Astrocyte (in vitro differentiated cells and primary cell): ENCODE measurements around the gene TNIP1. TPM values are rescaled to one million over a fixed set of nuclear protein-coding genes. Genes with fewer than 3 reads are reported as not detected.

Experiments
- DNase-seq: peaks from one replicate; pipeline ENCODE4 v3.0.0-alpha.2; 2010; ENCODE audit warnings: low read depth
- FAIRE-seq: peaks from 2 replicates; lab custom pipeline; 2011; peaks lifted over from hg19 to GRCh38; lab: Jason Lieb, UNC
- H2AFZ ChIP-seq: 2 replicates; pipeline ENCODE4 v1.6.0; 2012; ENCODE audit warnings: low read depth, low read length, inconsistent platforms
- H3K27ac ChIP-seq: 2 replicates; pipeline ENCODE4 v1.5.1; 2011; ENCODE audit warnings: low read depth, low read length, inconsistent platforms
- H3K27me3 ChIP-seq: 2 replicates; pipeline ENCODE4 v1.6.0; 2011; ENCODE audit warnings: low read length, inconsistent platforms; ENCODE audit not compliant: insufficient read depth
- H3K36me3 ChIP-seq: 2 replicates; pipeline ENCODE4 v1.5.1; 2011; ENCODE audit warnings: low read length, inconsistent platforms; ENCODE audit not compliant: insufficient read depth
- H3K4me1 ChIP-seq: 2 replicates; pipeline ENCODE4 v1.5.1; 2011; ENCODE audit warnings: low read length, inconsistent platforms; ENCODE audit not compliant: insufficient read depth
- H3K4me2 ChIP-seq: 2 replicates; pipeline ENCODE4 v1.6.0; 2012; ENCODE audit warnings: low read length, inconsistent platforms
- H3K4me3 ChIP-seq: 2 replicates; pipeline ENCODE4 v1.5.1; 2011; ENCODE audit warnings: low read depth, mild to moderate bottlenecking, low read length, inconsistent platforms; ENCODE audit not compliant: insufficient read depth
- H3K79me2 ChIP-seq: 2 replicates; pipeline ENCODE4 v1.6.0; 2012; ENCODE audit warnings: mild to moderate bottlenecking, low read length, inconsistent platforms; ENCODE audit not compliant: insufficient read depth
- H3K9ac ChIP-seq: 2 replicates; pipeline ENCODE4 v1.6.0; 2012; ENCODE audit warnings: mild to moderate bottlenecking, low read length, inconsistent platforms
- H3K9me3 ChIP-seq: 2 replicates; pipeline ENCODE4 v1.5.1; 2012; ENCODE audit warnings: low read depth, mild to moderate bottlenecking, low read length, inconsistent platforms; ENCODE audit not compliant: insufficient read depth
- H4K20me1 ChIP-seq: 2 replicates; pipeline ENCODE4 v1.6.0; 2012; ENCODE audit warnings: low read length, inconsistent platforms; ENCODE audit not compliant: insufficient read depth
- H3K27ac Mint-ChIP-seq: one replicate; pipeline ENCODE4 v1.8.0; 2021; ENCODE audit warnings: mild to moderate bottlenecking, mixed read lengths; ENCODE audit not compliant: unreplicated experiment
- H3K27me3 Mint-ChIP-seq: one replicate; pipeline ENCODE4 v1.8.0; 2021; ENCODE audit warnings: low read depth, mixed read lengths; ENCODE audit not compliant: unreplicated experiment
- H3K36me3 Mint-ChIP-seq: one replicate; pipeline ENCODE4 v1.8.0; 2021; ENCODE audit warnings: low read depth, mixed read lengths; ENCODE audit not compliant: unreplicated experiment
- H3K4me1 Mint-ChIP-seq: one replicate; pipeline ENCODE4 v1.8.0; 2021; ENCODE audit warnings: low read depth, mixed read lengths; ENCODE audit not compliant: unreplicated experiment
- H3K4me3 Mint-ChIP-seq: one replicate; pipeline ENCODE4 v1.8.0; 2021; ENCODE audit warnings: mild to moderate bottlenecking, moderate library complexity, mixed read lengths; ENCODE audit not compliant: unreplicated experiment
- H3K9me3 Mint-ChIP-seq: one replicate; pipeline ENCODE4 v1.8.0; 2021; ENCODE audit warnings: mild to moderate bottlenecking, mixed read lengths; ENCODE audit not compliant: unreplicated experiment
- EZH2 ChIP-seq: IDR thresholded peaks from 2 replicates; pipeline ENCODE4 v1.6.1; 2012; ENCODE audit warnings: mild to moderate bottlenecking, low read length, inconsistent platforms; ENCODE audit not compliant: insufficient read depth
- total RNA-seq: library from RNA; stranded (reverse); gene quantifications from 2 replicates; pipeline ENCODE4 v1.2.1, GENCODE V29; 2021
- TF ChIP-seq, protein P1 (sequence below): IDR thresholded peaks from 2 replicates; pipeline ENCODE4 v1.5.1; 2011; ENCODE audit warnings: low read depth, mild to moderate bottlenecking, inconsistent platforms, low read length, moderate library complexity; ENCODE audit not compliant: insufficient read depth

The TNIP1 gene
- total RNA-seq, 1 donor from 2014 or later, result 119 TPM

DNA sequence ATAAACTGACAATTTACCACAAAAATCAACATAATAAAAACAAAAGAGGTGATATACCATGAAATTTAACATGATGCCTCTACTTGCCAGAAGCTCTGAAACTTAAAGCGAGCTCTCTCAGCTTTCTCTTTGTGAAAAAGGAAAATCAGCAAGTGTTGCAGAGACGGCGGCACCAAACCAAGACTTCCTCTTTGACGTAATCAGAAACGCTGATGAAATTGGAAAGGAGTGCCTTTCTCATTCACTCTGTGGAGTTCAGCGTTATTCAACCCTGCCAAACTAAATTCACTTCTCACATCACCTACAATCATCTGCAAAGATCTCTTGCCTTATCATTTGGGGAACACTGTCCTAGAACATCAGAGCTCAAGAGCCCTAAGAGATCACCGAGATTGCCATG, 44.6 kb upstream of the TNIP1 start:
- Histone ChIP-seq H3K27ac (no peak overlapping the region), H3K36me3 (peaks cover 77% of the 10 kb centered on the region), H3K4me3 (no peak overlapping the region), H4K20me1 (peaks cover 91% of the 10 kb centered on the region), H3K4me2 (no peak overlapping the region), H3K9me3 (no peaks in the 10 kb centered on the region), H3K9ac (no peak overlapping the region), H3K79me2 (peaks cover 7% of the 10 kb centered on the region), H2AFZ (no peak overlapping the region), H3K4me1 (peaks cover 9% of the 10 kb centered on the region), H3K27me3 (no peaks in the 10 kb centered on the region)
- no peak overlapping the region for H3K27ac Mint-ChIP-seq
- no peaks in the 10 kb centered on the region for H3K9me3 Mint-ChIP-seq
- DNase-seq (no peak), FAIRE-seq (no peak)
- H3K27me3 Mint-ChIP-seq, result no peaks in the 10 kb centered on the region
- H3K4me3 Mint-ChIP-seq, result no peak overlapping the region
- peaks cover 11% of the 10 kb centered on the region for H3K4me1 Mint-ChIP-seq
- TF ChIP-seq, protein P1, sequence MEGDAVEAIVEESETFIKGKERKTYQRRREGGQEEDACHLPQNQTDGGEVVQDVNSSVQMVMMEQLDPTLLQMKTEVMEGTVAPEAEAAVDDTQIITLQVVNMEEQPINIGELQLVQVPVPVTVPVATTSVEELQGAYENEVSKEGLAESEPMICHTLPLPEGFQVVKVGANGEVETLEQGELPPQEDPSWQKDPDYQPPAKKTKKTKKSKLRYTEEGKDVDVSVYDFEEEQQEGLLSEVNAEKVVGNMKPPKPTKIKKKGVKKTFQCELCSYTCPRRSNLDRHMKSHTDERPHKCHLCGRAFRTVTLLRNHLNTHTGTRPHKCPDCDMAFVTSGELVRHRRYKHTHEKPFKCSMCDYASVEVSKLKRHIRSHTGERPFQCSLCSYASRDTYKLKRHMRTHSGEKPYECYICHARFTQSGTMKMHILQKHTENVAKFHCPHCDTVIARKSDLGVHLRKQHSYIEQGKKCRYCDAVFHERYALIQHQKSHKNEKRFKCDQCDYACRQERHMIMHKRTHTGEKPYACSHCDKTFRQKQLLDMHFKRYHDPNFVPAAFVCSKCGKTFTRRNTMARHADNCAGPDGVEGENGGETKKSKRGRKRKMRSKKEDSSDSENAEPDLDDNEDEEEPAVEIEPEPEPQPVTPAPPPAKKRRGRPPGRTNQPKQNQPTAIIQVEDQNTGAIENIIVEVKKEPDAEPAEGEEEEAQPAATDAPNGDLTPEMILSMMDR, result no peak
- TF ChIP-seq EZH2, result no peak
- H3K36me3 Mint-ChIP-seq, result peaks cover 44% of the 10 kb centered on the region

DNA sequence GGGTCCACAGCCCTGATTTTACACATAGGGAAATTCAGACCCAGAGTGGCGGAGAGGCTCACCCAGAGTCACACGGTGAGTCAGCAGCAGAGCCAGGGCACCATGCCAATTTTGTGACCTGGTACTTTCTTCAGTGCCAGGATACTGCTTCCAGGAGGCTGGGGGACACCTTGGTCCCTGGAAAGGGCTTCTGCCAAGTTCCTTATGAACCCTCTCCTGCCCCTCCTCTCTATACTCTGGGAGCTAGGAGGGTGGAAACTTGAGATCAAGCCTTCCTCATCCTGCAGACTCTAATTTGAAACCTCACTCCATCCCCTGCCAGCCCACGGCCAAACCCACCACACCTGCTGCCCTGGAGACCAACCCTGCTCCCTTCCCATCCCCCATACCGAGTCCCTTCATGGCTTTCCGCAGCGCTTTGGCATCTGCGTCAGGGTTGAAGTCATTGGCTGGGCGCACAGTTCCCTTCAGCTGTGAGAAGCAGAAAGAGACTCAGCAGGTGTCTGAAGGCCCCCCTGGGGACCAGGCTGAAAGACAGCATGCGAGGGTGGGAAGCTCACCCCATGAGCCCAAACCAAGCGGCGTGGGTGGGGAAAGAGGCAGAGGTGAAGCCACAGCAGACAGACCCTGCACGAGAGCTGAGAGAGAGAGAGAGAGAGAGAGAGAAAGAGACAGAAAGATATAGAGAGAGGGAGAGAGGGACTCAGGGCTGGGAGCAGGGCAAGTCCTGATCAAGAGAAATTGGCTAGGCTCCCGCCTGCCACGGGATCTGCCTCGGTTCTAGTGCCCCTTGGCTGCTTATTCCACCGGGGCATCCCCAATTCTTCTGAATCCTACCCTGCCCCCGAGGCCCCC, 43.3 kb upstream of the TNIP1 start:
- H3K4me2 ChIP-seq, result no peak overlapping the region
- H3K79me2 ChIP-seq, result peaks cover 7% of the 10 kb centered on the region
- peak overlapping the region; percentile 41 for H3K27ac Mint-ChIP-seq
- H2AFZ ChIP-seq, result no peak overlapping the region
- H3K36me3 ChIP-seq, result peaks cover 70% of the 10 kb centered on the region
- no peak for FAIRE-seq
- no peak overlapping the region for H3K4me3 Mint-ChIP-seq
- H3K4me1 Mint-ChIP-seq, result peaks cover 11% of the 10 kb centered on the region
- no peaks in the 10 kb centered on the region for H3K27me3 ChIP-seq
- TF ChIP-seq EZH2, result no peak
- TF ChIP-seq, protein P1, result no peak
- H3K27ac ChIP-seq, result peak overlapping the region; percentile 21
- H3K4me3 ChIP-seq, result no peak overlapping the region
- no peaks in the 10 kb centered on the region for H3K27me3 Mint-ChIP-seq
- H3K9me3 ChIP-seq, result no peaks in the 10 kb centered on the region
- peaks cover 9% of the 10 kb centered on the region for H3K4me1 ChIP-seq
- peak overlapping the region; percentile 12 for H3K9ac ChIP-seq
- H3K9me3 Mint-ChIP-seq, result no peaks in the 10 kb centered on the region
- H3K36me3 Mint-ChIP-seq, result peaks cover 51% of the 10 kb centered on the region
- H4K20me1 ChIP-seq, result peaks cover 84% of the 10 kb centered on the region
- DNase-seq, result peak; percentile 14

DNA sequence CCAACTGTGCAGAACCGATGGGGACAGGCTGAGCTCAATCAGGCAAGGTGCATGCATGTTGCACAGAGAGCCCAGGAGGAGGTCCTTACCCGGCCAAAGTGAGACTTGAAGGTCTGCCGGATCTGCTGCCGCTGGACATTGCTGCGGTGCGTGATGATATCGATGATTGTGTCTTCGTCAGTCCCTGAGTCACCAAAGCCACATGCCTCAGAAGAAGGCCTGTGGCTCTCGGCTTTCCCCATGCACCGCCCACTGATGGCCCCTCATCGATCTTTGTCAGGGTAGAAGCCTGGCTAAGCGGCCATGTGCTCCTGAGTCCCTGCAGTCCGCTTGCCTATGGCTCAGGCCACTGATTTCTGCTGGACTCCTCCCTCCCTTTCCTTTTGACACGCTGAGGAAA, 42.0 kb upstream of the TNIP1 start:
- Mint-ChIP-seq H3K4me1 (peaks cover 7% of the 10 kb centered on the region), H3K9me3 (no peaks in the 10 kb centered on the region), H3K27me3 (no peaks in the 10 kb centered on the region), H3K27ac (no peak overlapping the region), H3K36me3 (peaks cover 48% of the 10 kb centered on the region), H3K4me3 (no peak overlapping the region)
- Histone ChIP-seq H3K4me3 (no peak overlapping the region), H3K27me3 (no peaks in the 10 kb centered on the region), H2AFZ (no peak overlapping the region), H3K9me3 (no peaks in the 10 kb centered on the region), H3K9ac (no peak overlapping the region), H3K36me3 (peaks cover 64% of the 10 kb centered on the region), H3K4me1 (peaks cover 9% of the 10 kb centered on the region), H4K20me1 (peaks cover 71% of the 10 kb centered on the region), H3K79me2 (peaks cover 6% of the 10 kb centered on the region), H3K4me2 (no peak overlapping the region), H3K27ac (no peak overlapping the region)
- no peak for DNase-seq
- no peak for FAIRE-seq
- no peak for TF ChIP-seq EZH2
- TF ChIP-seq, protein P1, result no peak
